GM23248 (cell line): ENCODE results near the gene ZNF750.

ENCODE experiments used
- EZH2 ChIP-seq: fragments of 200-600 bp; sonication (generic); IDR thresholded peaks from 2 replicates; pipeline ENCODE4 v1.6.1; 2018; ENCODE audit warnings: antibody characterized with exemption, mild to moderate bottlenecking; ENCODE audit not compliant: insufficient read depth, poor library complexity, severe bottlenecking
- EZH2phosphoT487 ChIP-seq: fragments of 200-600 bp; sonication (generic); IDR thresholded peaks from 2 replicates; pipeline ENCODE4 v1.6.1; 2018; ENCODE audit warnings: antibody characterized with exemption, moderate library complexity, mild to moderate bottlenecking, low read depth; ENCODE audit not compliant: insufficient read depth

GRCh38 chr17:82786427-82786826 is 53.4 kb downstream of the ZNF750 start:
- TF ChIP-seq EZH2phosphoT487 (no peak), EZH2 (no peak)
